AG09319 (cell line): ENCODE data around the gene ME1.

Source experiments
- DNase-seq: peaks from one replicate; pipeline ENCODE4 v3.0.0-alpha.2; 2010; ENCODE audit warnings: low read depth; ENCODE audit errors: extremely low read depth
- CTCF ChIP-seq: IDR thresholded peaks from 2 replicates; pipeline ENCODE4 v1.5.1; 2011; ENCODE audit warnings: low read depth, mild to moderate bottlenecking, inconsistent platforms, low read length, moderate library complexity

Gene ME1

GRCh38 chr6:83221889-83222479 is 208.9 kb downstream of the ME1 start:
- DNase-seq: no peak
- TF ChIP-seq CTCF: peak; percentile 42

- TF ChIP-seq CTCF: no peak
- DNase-seq: no peak
Measured at GRCh38 chr6:83221276-83221675, 209.6 kb downstream of the ME1 start.

- TF ChIP-seq CTCF: no peak
- DNase-seq: no peak
Measured at GRCh38 chr6:83220121-83220520, 210.7 kb downstream of the ME1 start.

- no peak for DNase-seq
Measured at GRCh38 chr6:83218646-83219045, 212.2 kb downstream of the ME1 start.

DNA sequence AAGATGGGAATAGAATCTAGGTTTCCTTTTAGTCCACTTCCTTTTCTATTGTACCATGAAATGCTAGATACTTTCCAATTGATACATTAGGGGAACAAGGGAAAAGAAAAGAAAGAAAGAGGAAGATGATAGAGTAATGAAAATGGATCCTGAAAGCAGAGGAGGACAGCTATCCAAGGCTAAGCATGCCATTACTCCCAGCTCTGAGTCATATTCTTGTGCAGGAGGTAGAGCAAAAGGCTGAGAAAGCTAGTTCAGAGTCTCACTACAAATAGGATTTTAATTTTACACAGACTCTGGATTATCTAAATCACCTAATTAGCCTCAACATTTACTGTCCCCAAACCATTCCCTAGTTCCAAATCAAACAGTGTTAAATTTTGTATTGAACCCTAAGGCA is 214.0 kb downstream of the ME1 start:
- DNase-seq: no peak
- no peak for TF ChIP-seq CTCF

More at GRCh38 chr6:83218646-83219045, 212.2 kb downstream of the ME1 start:
- TF ChIP-seq CTCF: no peak

- peak; percentile 47 for DNase-seq
- TF ChIP-seq CTCF: peak; percentile 93
Measured at GRCh38 chr6:83215131-83216047, 215.5 kb downstream of the ME1 start.

DNA sequence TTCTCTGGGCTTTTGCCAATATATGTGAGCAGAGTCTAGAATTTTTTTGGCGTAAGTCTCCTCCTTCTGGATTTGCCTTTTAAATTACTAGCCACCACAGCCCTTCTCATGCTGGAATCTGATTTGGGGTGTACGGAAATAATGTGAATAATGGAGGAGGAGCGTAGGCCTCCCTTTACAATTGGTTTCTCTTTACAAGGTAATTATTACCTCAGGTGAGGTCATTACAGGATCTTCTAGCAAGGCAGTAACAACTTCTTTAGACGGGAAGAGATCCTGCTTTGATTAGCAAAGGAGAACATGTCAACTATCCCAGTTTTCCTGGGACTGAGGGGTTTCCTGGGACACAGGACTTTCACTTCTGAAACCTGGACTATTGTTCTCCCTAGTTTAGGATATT is 228.8 kb downstream of the ME1 start:
- no peak for DNase-seq
- no peak for TF ChIP-seq CTCF
